ENCODE measurements around the gene PPFIBP2. TPM values are rescaled to one million over a fixed set of nuclear protein-coding genes. Genes with fewer than 3 reads are reported as not detected.

Gene PPFIBP2
- total and polyA plus RNA-seq, 10 of the 15 experiments (the other 5 are each of a cell fraction or from before 2014, with no cell fraction given), result 17.3 to 56.3 (median 39.2) TPM

DNA sequence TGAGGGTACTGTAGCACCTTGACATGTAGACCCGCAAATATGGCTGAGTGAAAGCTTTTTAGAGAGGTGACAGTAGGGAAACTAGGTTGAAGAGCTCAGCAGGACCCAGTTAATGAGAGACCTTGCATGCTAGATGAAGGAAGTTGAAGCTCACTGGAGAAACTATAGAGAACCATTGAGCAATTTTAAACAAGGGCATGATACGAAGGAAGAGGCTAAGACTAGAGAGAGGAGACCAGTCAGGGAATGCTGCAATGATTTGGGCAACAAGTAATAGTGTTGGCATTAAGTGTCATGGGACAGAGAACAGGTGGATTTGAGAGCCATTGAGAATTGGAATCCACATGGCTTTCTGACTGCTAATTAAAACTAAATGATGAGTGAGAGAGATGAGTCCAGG, 24.4 kb upstream of the PPFIBP2 start:
- Histone ChIP-seq H4K20me1 (ENCODE audit: control insufficient read depth, insufficient read depth) (no peaks in the 10 kb centered on the region), H3K9ac (ENCODE audit: control insufficient read depth, insufficient read depth, low read length) (no peak overlapping the region), H2AFZ (ENCODE audit: control insufficient read depth, low read depth, low read length) (no peak overlapping the region), H3K4me2 (ENCODE audit: control insufficient read depth, insufficient read depth) (no peak overlapping the region), H3K27ac (ENCODE audit: control insufficient read depth, insufficient read depth) (no peak overlapping the region), H3K27me3 (replicated peaks in 1 of 2; ENCODE audit: control insufficient read depth in 2 of 2, insufficient read depth in 2 of 2, low read length in 1 of 2) (no peaks in the 10 kb centered on the region), H3K36me3 (ENCODE audit: control insufficient read depth in 2 of 2, insufficient read depth in 2 of 2, low read length in 1 of 2) (no peaks in the 10 kb centered on the region), H3K4me1 (ENCODE audit: control insufficient read depth, insufficient read depth, low read length) (no peaks in the 10 kb centered on the region), H3K79me2 (ENCODE audit: control insufficient read depth, insufficient read depth, low read length) (no peaks in the 10 kb centered on the region), H3K4me3 (no peak overlapping the region), H3K9me3 (replicated peaks; ENCODE audit: control insufficient read depth, insufficient read depth, low read length) (no peaks in the 10 kb centered on the region)
- no TSS peak for BruUV-seq (replicated peaks)
- SMC1A ChIA-PET (ENCODE audit: uncharacterized antibody, unreplicated experiment), result interaction anchor here (1.1 kb wide), 1 partner anchor 11 kb away, joined by 4 read pairs; no protein-coding TSS in a partner anchor
- CTCF ChIA-PET, result interaction anchor here (0.9 to 1.2 kb wide), 2 partner anchors 12 to 27 kb away, joined by 3 read pairs; no protein-coding TSS in a partner anchor
- intact Hi-C loops (cut with micrococcal nuclease; ENCODE audit: unreplicated experiment) (no loop called here), in situ Hi-C loops (cut with MboI) (no loop called here)
- RAD21 ChIA-PET (ENCODE audit: unreplicated experiment), result no interaction called here
- no peak for DNase-seq (ENCODE audit: low read depth, low spot score)
- no peak for FAIRE-seq
- 94% methylated on average over 2 of the region's 2 CpGs for WGBS (ENCODE audit: insufficient coverage, insufficient replicate concordance, low lambda C conversion rate, missing lambda C conversion rate)
- POLR2A ChIA-PET, result interaction anchor here (0.6 kb wide), 1 partner anchor 32 kb away, joined by 3 read pairs; no protein-coding TSS in a partner anchor
- ATAC-seq, result no peak
- no peak for TF ChIP-seq SIX5 (IDR thresholded peaks at IDR 0.05; ENCODE audit: low read depth, low read length, severe bottlenecking)
- no peak for TF ChIP-seq BCL11A (IDR thresholded peaks at IDR 0.05; ENCODE audit: low read depth, low read length)
- no peak for TF ChIP-seq RFX5 (IDR thresholded peaks at IDR 0.05; ENCODE audit: low read depth, low read length)
- no peak for TF ChIP-seq TCF3 (IDR thresholded peaks at IDR 0.05; ENCODE audit: borderline replicate concordance, insufficient read depth, low read depth, low read length)
- TF ChIP-seq ESRRA (IDR thresholded peaks at IDR 0.05; ENCODE audit: low read length), result no peak
- TF ChIP-seq ZZZ3 (IDR thresholded peaks at IDR 0.05; ENCODE audit: control insufficient read depth, insufficient read length, low read depth), result no peak
- TF ChIP-seq, protein P1, sequence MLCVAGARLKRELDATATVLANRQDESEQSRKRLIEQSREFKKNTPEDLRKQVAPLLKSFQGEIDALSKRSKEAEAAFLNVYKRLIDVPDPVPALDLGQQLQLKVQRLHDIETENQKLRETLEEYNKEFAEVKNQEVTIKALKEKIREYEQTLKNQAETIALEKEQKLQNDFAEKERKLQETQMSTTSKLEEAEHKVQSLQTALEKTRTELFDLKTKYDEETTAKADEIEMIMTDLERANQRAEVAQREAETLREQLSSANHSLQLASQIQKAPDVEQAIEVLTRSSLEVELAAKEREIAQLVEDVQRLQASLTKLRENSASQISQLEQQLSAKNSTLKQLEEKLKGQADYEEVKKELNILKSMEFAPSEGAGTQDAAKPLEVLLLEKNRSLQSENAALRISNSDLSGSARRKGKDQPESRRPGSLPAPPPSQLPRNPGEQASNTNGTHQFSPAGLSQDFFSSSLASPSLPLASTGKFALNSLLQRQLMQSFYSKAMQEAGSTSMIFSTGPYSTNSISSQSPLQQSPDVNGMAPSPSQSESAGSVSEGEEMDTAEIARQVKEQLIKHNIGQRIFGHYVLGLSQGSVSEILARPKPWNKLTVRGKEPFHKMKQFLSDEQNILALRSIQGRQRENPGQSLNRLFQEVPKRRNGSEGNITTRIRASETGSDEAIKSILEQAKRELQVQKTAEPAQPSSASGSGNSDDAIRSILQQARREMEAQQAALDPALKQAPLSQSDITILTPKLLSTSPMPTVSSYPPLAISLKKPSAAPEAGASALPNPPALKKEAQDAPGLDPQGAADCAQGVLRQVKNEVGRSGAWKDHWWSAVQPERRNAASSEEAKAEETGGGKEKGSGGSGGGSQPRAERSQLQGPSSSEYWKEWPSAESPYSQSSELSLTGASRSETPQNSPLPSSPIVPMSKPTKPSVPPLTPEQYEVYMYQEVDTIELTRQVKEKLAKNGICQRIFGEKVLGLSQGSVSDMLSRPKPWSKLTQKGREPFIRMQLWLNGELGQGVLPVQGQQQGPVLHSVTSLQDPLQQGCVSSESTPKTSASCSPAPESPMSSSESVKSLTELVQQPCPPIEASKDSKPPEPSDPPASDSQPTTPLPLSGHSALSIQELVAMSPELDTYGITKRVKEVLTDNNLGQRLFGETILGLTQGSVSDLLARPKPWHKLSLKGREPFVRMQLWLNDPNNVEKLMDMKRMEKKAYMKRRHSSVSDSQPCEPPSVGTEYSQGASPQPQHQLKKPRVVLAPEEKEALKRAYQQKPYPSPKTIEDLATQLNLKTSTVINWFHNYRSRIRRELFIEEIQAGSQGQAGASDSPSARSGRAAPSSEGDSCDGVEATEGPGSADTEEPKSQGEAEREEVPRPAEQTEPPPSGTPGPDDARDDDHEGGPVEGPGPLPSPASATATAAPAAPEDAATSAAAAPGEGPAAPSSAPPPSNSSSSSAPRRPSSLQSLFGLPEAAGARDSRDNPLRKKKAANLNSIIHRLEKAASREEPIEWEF (IDR thresholded peaks at IDR 0.05; ENCODE audit: insufficient replicate concordance, low read depth, low read length), result no peak
- TF ChIP-seq, protein P2, sequence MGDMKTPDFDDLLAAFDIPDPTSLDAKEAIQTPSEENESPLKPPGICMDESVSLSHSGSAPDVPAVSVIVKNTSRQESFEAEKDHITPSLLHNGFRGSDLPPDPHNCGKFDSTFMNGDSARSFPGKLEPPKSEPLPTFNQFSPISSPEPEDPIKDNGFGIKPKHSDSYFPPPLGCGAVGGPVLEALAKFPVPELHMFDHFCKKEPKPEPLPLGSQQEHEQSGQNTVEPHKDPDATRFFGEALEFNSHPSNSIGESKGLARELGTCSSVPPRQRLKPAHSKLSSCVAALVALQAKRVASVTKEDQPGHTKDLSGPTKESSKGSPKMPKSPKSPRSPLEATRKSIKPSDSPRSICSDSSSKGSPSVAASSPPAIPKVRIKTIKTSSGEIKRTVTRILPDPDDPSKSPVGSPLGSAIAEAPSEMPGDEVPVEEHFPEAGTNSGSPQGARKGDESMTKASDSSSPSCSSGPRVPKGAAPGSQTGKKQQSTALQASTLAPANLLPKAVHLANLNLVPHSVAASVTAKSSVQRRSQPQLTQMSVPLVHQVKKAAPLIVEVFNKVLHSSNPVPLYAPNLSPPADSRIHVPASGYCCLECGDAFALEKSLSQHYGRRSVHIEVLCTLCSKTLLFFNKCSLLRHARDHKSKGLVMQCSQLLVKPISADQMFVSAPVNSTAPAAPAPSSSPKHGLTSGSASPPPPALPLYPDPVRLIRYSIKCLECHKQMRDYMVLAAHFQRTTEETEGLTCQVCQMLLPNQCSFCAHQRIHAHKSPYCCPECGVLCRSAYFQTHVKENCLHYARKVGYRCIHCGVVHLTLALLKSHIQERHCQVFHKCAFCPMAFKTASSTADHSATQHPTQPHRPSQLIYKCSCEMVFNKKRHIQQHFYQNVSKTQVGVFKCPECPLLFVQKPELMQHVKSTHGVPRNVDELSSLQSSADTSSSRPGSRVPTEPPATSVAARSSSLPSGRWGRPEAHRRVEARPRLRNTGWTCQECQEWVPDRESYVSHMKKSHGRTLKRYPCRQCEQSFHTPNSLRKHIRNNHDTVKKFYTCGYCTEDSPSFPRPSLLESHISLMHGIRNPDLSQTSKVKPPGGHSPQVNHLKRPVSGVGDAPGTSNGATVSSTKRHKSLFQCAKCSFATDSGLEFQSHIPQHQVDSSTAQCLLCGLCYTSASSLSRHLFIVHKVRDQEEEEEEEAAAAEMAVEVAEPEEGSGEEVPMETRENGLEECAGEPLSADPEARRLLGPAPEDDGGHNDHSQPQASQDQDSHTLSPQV (IDR thresholded peaks at IDR 0.05), result no peak
- TF ChIP-seq, protein P3, sequence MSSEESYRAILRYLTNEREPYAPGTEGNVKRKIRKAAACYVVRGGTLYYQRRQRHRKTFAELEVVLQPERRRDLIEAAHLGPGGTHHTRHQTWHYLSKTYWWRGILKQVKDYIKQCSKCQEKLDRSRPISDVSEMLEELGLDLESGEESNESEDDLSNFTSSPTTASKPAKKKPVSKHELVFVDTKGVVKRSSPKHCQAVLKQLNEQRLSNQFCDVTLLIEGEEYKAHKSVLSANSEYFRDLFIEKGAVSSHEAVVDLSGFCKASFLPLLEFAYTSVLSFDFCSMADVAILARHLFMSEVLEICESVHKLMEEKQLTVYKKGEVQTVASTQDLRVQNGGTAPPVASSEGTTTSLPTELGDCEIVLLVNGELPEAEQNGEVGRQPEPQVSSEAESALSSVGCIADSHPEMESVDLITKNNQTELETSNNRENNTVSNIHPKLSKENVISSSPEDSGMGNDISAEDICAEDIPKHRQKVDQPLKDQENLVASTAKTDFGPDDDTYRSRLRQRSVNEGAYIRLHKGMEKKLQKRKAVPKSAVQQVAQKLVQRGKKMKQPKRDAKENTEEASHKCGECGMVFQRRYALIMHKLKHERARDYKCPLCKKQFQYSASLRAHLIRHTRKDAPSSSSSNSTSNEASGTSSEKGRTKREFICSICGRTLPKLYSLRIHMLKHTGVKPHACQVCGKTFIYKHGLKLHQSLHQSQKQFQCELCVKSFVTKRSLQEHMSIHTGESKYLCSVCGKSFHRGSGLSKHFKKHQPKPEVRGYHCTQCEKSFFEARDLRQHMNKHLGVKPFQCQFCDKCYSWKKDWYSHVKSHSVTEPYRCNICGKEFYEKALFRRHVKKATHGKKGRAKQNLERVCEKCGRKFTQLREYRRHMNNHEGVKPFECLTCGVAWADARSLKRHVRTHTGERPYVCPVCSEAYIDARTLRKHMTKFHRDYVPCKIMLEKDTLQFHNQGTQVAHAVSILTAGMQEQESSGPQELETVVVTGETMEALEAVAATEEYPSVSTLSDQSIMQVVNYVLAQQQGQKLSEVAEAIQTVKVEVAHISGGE (CRISPR knock-in tag; IDR thresholded peaks at IDR 0.05), result no peak
- TF ChIP-seq, protein P4, sequence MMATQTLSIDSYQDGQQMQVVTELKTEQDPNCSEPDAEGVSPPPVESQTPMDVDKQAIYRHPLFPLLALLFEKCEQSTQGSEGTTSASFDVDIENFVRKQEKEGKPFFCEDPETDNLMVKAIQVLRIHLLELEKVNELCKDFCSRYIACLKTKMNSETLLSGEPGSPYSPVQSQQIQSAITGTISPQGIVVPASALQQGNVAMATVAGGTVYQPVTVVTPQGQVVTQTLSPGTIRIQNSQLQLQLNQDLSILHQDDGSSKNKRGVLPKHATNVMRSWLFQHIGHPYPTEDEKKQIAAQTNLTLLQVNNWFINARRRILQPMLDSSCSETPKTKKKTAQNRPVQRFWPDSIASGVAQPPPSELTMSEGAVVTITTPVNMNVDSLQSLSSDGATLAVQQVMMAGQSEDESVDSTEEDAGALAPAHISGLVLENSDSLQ (IDR thresholded peaks at IDR 0.05), result no peak

Data from GM12878 (cell line).